ENCODE data around the gene TMPRSS3.

Gene TMPRSS3

GRCh38 chr21:42330380-42331371 lies 65.2 kb downstream of the TMPRSS3 start:
- TF ChIP-seq Cebpa-rat (IDR thresholded peaks at IDR 0.05), result no peak
- Histone ChIP-seq H3K36me3 (no peaks in the 10 kb centered on the region), H3K4me3 (no peak overlapping the region), H3K4me2 (no peak overlapping the region), H3K27me3 (no peaks in the 10 kb centered on the region), H3K4me1 (no peaks in the 10 kb centered on the region), H3K27ac (no peak overlapping the region), H3K9me3 (peaks cover 13% of the 10 kb centered on the region), H3K9ac (no peak overlapping the region), H4K20me1 (no peaks in the 10 kb centered on the region)

DNA sequence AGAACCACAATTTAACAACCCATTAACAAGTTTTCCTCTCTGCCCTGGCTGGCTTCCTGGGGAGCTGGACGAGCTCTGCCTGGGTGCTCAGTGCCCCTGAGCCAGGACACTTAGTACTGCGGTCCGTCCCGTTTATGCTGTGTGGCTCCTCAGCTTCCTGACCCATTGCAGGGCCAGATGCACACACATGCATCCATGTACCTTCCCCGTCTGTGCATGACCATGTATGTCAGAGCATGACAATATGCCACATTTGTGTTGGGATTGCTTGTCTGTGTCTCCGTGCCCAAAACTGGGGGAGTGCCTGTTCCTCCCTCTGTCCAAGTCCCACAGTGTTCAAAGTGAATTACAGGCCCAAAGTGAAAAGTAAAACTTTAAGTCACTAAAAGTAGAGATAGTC lies 71.0 kb downstream of the TMPRSS3 start:
- TF ChIP-seq Cebpa-rat (IDR thresholded peaks at IDR 0.05), result no peak
- peaks cover 9% of the 10 kb centered on the region; the same call in 1 of the 2 replicates for H3K9me3 ChIP-seq
- H3K4me1 ChIP-seq, result peaks cover 11% of the 10 kb centered on the region
- H3K9ac ChIP-seq, result no peak overlapping the region
- no peak overlapping the region for H3K4me2 ChIP-seq
- H3K27ac ChIP-seq, result no peak overlapping the region
- no peaks in the 10 kb centered on the region for H4K20me1 ChIP-seq
- H3K36me3 ChIP-seq, result no peaks in the 10 kb centered on the region
- no peaks in the 10 kb centered on the region for H3K27me3 ChIP-seq
- no peak overlapping the region for H3K4me3 ChIP-seq
